Left lobe of liver (tissue), 2 donors: ENCODE results near the gene GAREM1. TPM values are rescaled to one million over a fixed set of nuclear protein-coding genes. Genes with fewer than 3 reads are reported as not detected.
"Not testable (repeated sequence)": the region's sequence is repeated elsewhere in the genome, so short reads cannot be mapped to it uniquely, and the experiment has no call there.

ENCODE experiments used
- ATAC-seq: fragments of 200-7000 bp; cut with Tn5 transposase; one replicate; pipeline ENCODE4 v1.9.1; 2020; ENCODE audit warnings: mild to moderate bottlenecking, moderate library complexity
- DNase-seq: peaks from one replicate; pipeline ENCODE4 v3.0.0-alpha.2; 2020; ENCODE audit warnings: low spot score
- total RNA-seq: library from RNA; stranded (reverse); gene quantifications from one replicate; pipeline ENCODE4 v1.2.1, GENCODE V29; 2021
- donor health status: DM: no; HTN: no; CAD: no; lungs with moderate emphysema.
- donor health status: DM: no; HTN: yes; CAD: no.

GAREM1 gene
- total RNA-seq, 1 donor from 2014 or later = 4.8 TPM

GRCh38 chr18:32372381-32373061 is 98.2 kb downstream of the GAREM1 start:
- peak; percentile 87 for ATAC-seq
- DNase-seq = peak; percentile 85

GRCh38 chr18:32372047-32372380 is 98.7 kb downstream of the GAREM1 start:
- DNase-seq (no peak), ATAC-seq (no peak)

GRCh38 chr18:32371384-32371783 is 99.3 kb downstream of the GAREM1 start:
- DNase-seq = no peak
- ATAC-seq = no peak

GRCh38 chr18:32368991-32369390 is 101.7 kb downstream of the GAREM1 start:
- ATAC-seq (no peak), DNase-seq (no peak)

GRCh38 chr18:32368170-32368569 is 102.5 kb downstream of the GAREM1 start:
- ATAC-seq (peak; percentile 7), DNase-seq (no peak)

GRCh38 chr18:32366586-32367538 is 103.8 kb downstream of the GAREM1 start:
- ATAC-seq (peak; percentile 60), DNase-seq (no peak)

- ATAC-seq = no peak
- no peak for DNase-seq
Measured at GRCh38 chr18:32362484-32362883, 108.2 kb downstream of the GAREM1 start.

GRCh38 chr18:32360682-32361345 is 109.9 kb downstream of the GAREM1 start:
- DNase-seq = no peak
- ATAC-seq = no peak

GRCh38 chr18:32358529-32358928 is 112.2 kb downstream of the GAREM1 start:
- ATAC-seq = peak; percentile 71
- DNase-seq = no peak

GRCh38 chr18:32358075-32358474 is 112.6 kb downstream of the GAREM1 start:
- DNase-seq (no peak), ATAC-seq (no peak)

- DNase-seq = no peak
- no peak for ATAC-seq
Measured at GRCh38 chr18:32355896-32356295, 114.8 kb downstream of the GAREM1 start.

- no peak for ATAC-seq
- no peak for DNase-seq
Measured at GRCh38 chr18:32354518-32354917, 116.2 kb downstream of the GAREM1 start.

GRCh38 chr18:32353257-32353656 is 117.4 kb downstream of the GAREM1 start:
- no peak for ATAC-seq

GRCh38 chr18:32351032-32351431 is 119.7 kb downstream of the GAREM1 start:
- DNase-seq = no peak
- ATAC-seq = no peak

More at GRCh38 chr18:32353257-32353656, 117.4 kb downstream of the GAREM1 start:
- no peak for DNase-seq

- DNase-seq (no peak), ATAC-seq (peak; percentile 40)
Measured at GRCh38 chr18:32349728-32350395, 120.8 kb downstream of the GAREM1 start.

- ATAC-seq (no peak), DNase-seq (no peak)
Measured at GRCh38 chr18:32346671-32347070, 124.0 kb downstream of the GAREM1 start.

GRCh38 chr18:32343634-32344033 is 127.0 kb downstream of the GAREM1 start:
- ATAC-seq = peak; percentile 23
- no peak for DNase-seq

- ATAC-seq, DNase-seq: not testable (repeated sequence)
Measured at GRCh38 chr18:32341112-32341511, 129.6 kb downstream of the GAREM1 start.

GRCh38 chr18:32339045-32339444 is 131.6 kb downstream of the GAREM1 start:
- ATAC-seq (peak; percentile 31), DNase-seq (no peak)

GRCh38 chr18:32337821-32338220 is 132.9 kb downstream of the GAREM1 start:
- ATAC-seq (no peak), DNase-seq (no peak)

GRCh38 chr18:32337347-32337746 is 133.3 kb downstream of the GAREM1 start:
- no peak for DNase-seq
- ATAC-seq = no peak
